Ovary (tissue), 3 donors: Measurements from ENCODE around the gene MRPS16.

Source experiments
- CTCF ChIP-seq, 3 donors: fragments of 450-650 bp in 2 of 3; fragments of 200-600 bp in 1 of 3; IDR thresholded peaks; one replicate each; pipeline versions ENCODE4 v1.5.1 to v1.8.0; 2016 to 2022; ENCODE audit warnings: antibody characterized with exemption in 3 of 3, mild to moderate bottlenecking in 1 of 3
- POLR2A ChIP-seq: fragments of 450-650 bp; IDR thresholded peaks from one replicate; pipeline ENCODE4 v1.6.1; 2017; ENCODE audit warnings: antibody characterized with exemption, mild to moderate bottlenecking, moderate library complexity
- donor health status: DM: no; HTN: no; CAD: no.

- TF ChIP-seq POLR2A (no peak), CTCF (IDR thresholded peaks at IDR 0.05) (no peak)
Measured at GRCh38 chr10:73293461-73293860, 41.0 kb upstream of the MRPS16 start.
